Keratinocyte (primary cell): ENCODE data around the gene PRODH2.

Source experiments
- EZH2 ChIP-seq: IDR thresholded peaks from one replicate; pipeline ENCODE4 v1.6.1; 2012; ENCODE audit warnings: inconsistent platforms, mild to moderate bottlenecking, low read length, moderate library complexity
- TF ChIP-seq, protein P1 (sequence below), 3 experiments: IDR thresholded peaks in 1 of 3; conservative IDR thresholded peaks in 1 of 3; optimal IDR thresholded peaks in 1 of 3; 2 replicates in 2 of 3; 3 replicates in 1 of 3; pipeline versions ENCODE3 to v1.5.1; 2011; ENCODE audit warnings: low read length in 3 of 3, mild to moderate bottlenecking in 3 of 3, moderate library complexity in 2 of 3, control low read depth in 1 of 3, inconsistent platforms in 1 of 3; ENCODE audit not compliant: insufficient read depth in 2 of 3; ENCODE audit errors: extremely low read depth in 1 of 3

DNA sequence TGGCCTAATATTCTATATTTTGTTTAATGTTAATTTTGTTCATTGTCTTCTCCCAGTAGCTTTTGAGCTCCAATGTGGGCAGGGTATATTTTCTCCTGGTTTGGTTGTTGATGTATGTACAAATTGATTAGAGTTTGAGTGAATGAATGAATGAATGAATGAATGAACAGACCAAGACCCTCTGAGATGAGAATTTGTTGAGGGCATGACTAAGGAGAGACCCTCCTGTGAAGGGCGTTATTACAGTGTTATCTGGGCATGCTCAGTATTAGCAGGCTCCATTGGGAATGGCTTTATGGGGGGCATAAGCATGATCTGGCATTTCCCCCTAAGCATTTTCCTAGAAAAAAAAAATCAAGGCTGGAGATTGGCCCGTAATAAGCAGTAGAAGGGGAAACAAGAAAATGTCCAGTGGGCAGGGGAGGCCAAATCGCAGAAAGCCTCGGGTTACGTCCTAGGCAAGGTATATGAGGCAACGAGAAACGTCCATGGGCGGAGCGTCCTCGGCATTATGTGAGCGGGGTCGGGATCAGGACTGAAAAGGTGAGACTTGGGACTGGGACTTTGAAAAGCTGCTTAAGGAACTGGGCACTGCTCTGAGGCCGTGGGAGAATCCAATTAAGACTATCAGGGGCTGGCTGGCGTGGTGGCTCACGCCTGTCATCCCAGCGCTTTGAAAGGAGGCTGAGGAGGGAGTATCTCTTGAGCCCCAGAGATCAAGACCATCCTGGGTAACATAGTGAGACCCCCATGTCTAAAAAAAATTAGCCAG lies 38.2 kb downstream of the PRODH2 start:
- TF ChIP-seq, protein P1, sequence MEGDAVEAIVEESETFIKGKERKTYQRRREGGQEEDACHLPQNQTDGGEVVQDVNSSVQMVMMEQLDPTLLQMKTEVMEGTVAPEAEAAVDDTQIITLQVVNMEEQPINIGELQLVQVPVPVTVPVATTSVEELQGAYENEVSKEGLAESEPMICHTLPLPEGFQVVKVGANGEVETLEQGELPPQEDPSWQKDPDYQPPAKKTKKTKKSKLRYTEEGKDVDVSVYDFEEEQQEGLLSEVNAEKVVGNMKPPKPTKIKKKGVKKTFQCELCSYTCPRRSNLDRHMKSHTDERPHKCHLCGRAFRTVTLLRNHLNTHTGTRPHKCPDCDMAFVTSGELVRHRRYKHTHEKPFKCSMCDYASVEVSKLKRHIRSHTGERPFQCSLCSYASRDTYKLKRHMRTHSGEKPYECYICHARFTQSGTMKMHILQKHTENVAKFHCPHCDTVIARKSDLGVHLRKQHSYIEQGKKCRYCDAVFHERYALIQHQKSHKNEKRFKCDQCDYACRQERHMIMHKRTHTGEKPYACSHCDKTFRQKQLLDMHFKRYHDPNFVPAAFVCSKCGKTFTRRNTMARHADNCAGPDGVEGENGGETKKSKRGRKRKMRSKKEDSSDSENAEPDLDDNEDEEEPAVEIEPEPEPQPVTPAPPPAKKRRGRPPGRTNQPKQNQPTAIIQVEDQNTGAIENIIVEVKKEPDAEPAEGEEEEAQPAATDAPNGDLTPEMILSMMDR (optimal IDR thresholded peaks at IDR 0.05 in 1 of 3, IDR thresholded peaks at IDR 0.05 in 1 of 3, conservative IDR thresholded peaks at IDR 0.05 in 1 of 3; ENCODE audit: extremely low read depth in 1 of 3, insufficient read depth in 2 of 3, low read length in 3 of 3): no peak
- TF ChIP-seq EZH2: no peak
